22Rv1 (cell line): ENCODE data around the gene PLPP6.

ENCODE experiments used
- CTCF ChIP-seq: fragments of 450-650 bp; IDR thresholded peaks from 2 replicates; pipeline ENCODE4 v1.5.1; 2017; ENCODE audit warnings: mild to moderate bottlenecking
- ZFX ChIP-seq: fragments of 450-650 bp; IDR thresholded peaks from 2 replicates; pipeline ENCODE4 v1.6.1; 2017; ENCODE audit warnings: antibody characterized with exemption, borderline replicate concordance

- TF ChIP-seq CTCF (peak; percentile 77), ZFX (no peak)
Measured at GRCh38 chr9:4662108-4662988, at the start of gene PLPP6.
